Muscle layer of colon (tissue), 2 donors: ENCODE results near the gene PROSER3.
A peak's percentile ranks its signal among the peaks of the same experiment; 100 is the strongest.
"Not testable (repeated sequence)": the region's sequence is repeated elsewhere in the genome, so short reads cannot be mapped to it uniquely, and the experiment has no call there.

ENCODE experiments used
- H3K27ac ChIP-seq: one replicate; pipeline ENCODE4 v1.7.0; 2013; ENCODE audit warnings: low read depth, mild to moderate bottlenecking, low read length, moderate library complexity
- H3K27me3 ChIP-seq, 2 donors: one replicate each; pipeline ENCODE4 v1.7.0; 2013; ENCODE audit warnings: low read length in 2 of 2, mild to moderate bottlenecking in 2 of 2; ENCODE audit not compliant: insufficient read depth in 2 of 2, control insufficient read depth in 1 of 2
- H3K36me3 ChIP-seq: one replicate; pipeline ENCODE4 v1.7.0; 2013; ENCODE audit warnings: mild to moderate bottlenecking, low read length; ENCODE audit not compliant: insufficient read depth
- H3K4me1 ChIP-seq: one replicate; pipeline ENCODE4 v1.7.0; 2013; ENCODE audit warnings: mild to moderate bottlenecking, low read length; ENCODE audit not compliant: insufficient read depth
- H3K4me3 ChIP-seq, 2 donors: one replicate each; pipeline ENCODE4 v1.7.0; 2013; ENCODE audit warnings: low read length in 2 of 2, low read depth in 1 of 2, mild to moderate bottlenecking in 1 of 2, moderate library complexity in 1 of 2
- H3K9ac ChIP-seq: one replicate; pipeline ENCODE4 v1.7.0; 2013; ENCODE audit warnings: low read length
- H3K9me3 ChIP-seq: one replicate; pipeline ENCODE4 v1.7.0; 2013; ENCODE audit warnings: mild to moderate bottlenecking, low read length
- donor health status: abdominal sarcoma.
- donor health status: Adenocarcinoma of cecum.

PROSER3 gene

DNA sequence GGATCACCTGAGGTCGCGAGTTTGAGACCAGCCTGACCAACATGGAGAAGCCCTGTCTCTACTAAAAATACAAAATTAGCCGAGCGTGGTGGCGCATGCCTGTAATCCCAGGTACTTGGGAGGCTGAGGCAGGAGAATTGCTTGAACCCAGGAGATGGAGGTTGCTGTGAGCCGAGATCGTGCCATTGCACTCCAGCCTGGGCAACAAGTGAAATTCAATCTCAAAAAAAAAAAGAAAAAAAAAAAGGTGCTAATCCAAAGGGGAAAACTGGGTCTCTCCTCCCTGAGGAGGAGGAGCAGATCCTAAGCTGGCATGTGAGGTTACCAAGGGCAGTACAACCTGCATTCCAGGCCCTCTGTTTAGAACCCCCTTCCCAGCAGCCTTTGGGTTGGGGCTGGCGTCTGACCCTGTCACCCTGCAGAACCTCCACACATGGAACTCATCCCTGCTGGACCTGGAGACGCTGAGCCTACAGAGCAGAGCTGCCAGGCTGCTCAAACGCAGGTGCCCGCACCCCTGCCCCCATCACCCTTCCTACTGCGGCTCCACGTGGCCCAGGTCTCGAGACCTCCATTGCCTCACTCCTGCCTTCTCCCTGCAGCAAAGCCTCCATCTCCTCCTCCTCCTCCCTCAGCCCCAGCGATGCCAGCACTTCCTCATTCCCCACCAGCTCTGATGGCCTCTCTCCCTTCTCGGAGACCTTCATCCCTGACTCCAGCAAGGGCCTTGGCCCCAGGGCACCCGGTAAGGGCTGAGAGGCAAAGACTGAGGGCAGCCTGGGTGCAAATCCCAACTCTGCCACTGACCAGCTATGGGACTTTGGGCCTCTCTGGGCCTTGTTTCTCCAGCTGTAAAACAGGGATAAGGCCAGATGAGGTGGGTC, 6.7 kb downstream of the PROSER3 start:
- Histone ChIP-seq H3K4me1 (peaks cover 3% of the 10 kb centered on the region), H3K4me3 (no peak overlapping the region), H3K36me3 (peaks cover 12% of the 10 kb centered on the region), H3K27ac (no peak overlapping the region), H3K27me3 (no peaks in the 10 kb centered on the region), H3K9ac (no peak overlapping the region), H3K9me3 (no peaks in the 10 kb centered on the region)

DNA sequence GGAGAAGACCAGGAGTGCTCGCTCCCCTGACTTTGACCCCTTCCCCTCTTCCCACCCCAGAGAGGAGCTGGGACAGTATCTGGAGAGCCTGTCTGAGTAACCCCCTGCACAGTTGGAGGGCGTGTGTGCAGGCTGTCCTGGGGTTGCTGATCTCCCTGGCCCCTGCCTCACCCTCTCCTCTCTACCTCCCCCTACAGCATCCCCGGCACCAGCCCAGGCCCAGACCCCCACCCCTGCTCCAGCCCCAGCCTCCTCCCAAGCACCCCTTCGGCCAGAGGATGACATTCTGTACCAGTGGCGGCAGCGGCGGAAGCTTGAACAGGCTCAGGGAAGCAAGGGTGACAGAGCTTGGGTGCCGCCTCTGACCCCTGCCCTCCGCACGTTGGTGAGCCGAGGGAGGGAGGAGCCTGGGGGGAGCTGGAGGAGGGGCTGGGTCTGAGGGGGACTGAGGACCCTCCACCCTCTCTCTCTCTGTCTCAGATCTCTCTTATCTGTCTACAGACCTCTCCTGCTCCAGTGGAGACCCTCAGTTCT, 8.7 kb downstream of the PROSER3 start:
- no peak overlapping the region for H3K27ac ChIP-seq
- H3K4me1 ChIP-seq: no peaks in the 10 kb centered on the region
- no peak overlapping the region for H3K9ac ChIP-seq
- no peak overlapping the region for H3K4me3 ChIP-seq
- peaks cover 7% of the 10 kb centered on the region for H3K36me3 ChIP-seq
- H3K27me3 ChIP-seq: no peaks in the 10 kb centered on the region
- H3K9me3 ChIP-seq: no peaks in the 10 kb centered on the region

DNA sequence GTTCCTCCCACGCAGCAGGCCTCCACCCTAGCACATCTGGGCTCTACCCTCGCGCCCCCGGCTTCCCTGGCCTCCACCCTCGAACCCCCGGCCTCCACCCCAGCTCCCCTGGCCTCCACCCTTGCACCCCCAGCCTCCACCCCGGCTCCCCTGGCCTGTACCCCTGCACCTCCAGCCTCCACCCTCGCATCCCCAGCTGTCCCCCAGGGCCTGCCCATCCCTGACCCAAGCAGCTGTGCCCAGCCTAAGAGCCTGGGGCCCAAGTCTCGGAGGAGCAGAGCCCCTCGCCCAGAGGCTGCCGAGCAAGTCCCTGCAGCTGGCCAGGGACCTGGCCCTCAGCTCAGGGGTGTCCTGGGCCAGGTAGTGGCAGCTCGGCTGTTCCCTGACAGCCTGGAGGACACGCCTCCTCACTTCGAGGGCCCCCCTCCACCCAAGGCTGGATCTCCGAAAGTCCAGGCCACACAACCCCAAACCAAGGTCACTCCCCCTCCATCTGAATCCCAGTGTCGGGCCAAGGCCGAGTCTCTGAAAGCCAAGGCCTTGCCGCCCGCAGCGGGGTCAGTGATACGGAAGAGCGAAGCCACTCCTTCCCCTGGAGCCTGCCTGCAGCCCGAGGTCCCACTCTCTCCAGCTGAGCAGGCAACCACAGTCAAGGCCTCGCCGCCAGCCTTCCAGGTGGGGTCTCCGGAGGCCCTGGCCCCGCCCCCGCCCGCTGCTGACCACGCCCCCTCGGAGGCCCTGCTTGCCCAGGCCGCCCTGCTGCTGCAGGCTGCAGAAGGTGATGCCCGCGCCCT, 9.5 kb downstream of the PROSER3 start:
- Histone ChIP-seq H3K36me3 (no peaks in the 10 kb centered on the region), H3K4me3 (no peak overlapping the region), H3K9ac (no peak overlapping the region), H3K27ac (no peak overlapping the region), H3K27me3 (no peaks in the 10 kb centered on the region), H3K4me1 (no peaks in the 10 kb centered on the region), H3K9me3 (no peaks in the 10 kb centered on the region)

DNA sequence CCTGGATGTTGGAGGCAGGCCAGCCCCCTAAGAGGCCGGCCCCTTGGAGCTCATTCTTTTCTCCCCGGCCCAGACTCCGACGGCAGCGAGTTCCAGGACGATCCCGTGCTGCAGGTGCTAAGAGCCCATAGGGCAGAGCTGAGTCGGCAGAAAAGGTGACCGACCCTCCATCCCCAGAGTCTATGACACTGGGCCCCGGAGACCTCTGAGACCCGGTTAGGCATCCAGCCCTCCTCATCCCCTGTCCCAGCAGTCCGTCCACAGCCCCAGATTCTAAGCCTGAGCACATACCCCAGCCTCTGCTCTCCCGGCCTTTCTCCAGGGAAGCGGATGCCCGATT, 10.1 kb downstream of the PROSER3 start:
- Histone ChIP-seq H3K9me3 (no peaks in the 10 kb centered on the region), H3K27ac (no peak overlapping the region), H3K36me3 (no peaks in the 10 kb centered on the region), H3K4me3 (no peak overlapping the region), H3K9ac (no peak overlapping the region), H3K27me3 (no peaks in the 10 kb centered on the region), H3K4me1 (no peaks in the 10 kb centered on the region)

DNA sequence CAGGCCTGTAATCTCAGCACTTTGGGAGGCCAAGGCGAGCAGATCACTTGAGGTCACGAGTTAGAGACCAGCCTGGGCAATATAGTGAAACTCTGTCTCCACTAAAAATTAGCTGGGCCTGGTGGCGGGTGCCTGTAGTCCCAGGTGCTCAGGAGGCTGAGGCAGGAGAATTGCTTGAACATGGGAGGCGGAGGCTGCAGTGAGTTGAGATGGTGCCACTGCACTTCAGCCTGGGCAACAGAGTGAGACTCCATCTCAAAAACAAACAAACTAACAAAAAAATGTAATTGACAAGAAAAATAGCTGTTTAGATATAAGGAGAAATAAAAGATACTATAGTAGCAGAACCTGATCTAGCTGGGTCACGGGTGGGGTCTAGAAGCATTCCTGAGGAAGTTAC, 14.4 kb downstream of the PROSER3 start:
- not testable (repeated sequence) for H3K36me3 ChIP-seq, H3K27me3 ChIP-seq, H3K9me3 ChIP-seq, H3K4me3 ChIP-seq, H3K27ac ChIP-seq, H3K9ac ChIP-seq
- peaks cover 18% of the 10 kb centered on the region for H3K4me1 ChIP-seq

DNA sequence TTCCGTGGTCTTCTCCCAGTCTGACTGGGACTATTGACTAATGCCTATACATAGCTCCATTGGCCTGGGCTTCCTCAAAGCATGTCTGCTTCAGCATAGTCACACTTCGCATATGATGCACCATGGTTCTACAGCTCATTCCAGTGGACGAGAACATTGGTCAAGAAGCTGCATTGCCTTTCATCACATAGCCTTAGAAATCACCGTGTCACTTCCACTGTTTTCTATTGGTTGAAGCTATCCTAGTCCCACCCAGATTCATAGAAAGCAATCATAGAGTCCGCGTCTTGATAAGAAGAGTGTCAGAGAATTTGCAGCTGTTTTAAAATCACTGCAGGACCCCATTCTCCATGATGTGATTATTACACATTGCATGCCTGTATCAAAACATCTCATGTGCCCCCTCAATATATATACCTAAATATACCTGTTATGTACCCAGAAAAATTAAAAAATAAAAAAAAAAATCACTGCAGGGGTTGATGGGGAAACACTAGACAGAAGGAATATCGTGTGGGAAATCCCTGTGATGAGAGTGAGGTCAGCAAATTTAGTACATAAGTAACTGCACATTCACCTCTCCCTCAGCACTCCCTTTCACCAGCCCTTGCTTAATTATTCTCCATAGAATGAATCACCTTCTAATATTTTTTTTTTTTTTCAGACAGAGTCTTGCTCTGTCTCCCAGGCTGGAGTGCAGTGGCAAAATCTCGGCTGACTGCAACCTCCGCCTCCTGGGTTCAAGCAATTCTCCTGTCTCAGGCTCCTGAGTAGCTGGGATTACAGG, 15.2 kb downstream of the PROSER3 start:
- no peaks in the 10 kb centered on the region for H3K9me3 ChIP-seq
- H3K9ac ChIP-seq: no peak overlapping the region
- H3K4me3 ChIP-seq: no peak overlapping the region
- no peak overlapping the region for H3K27ac ChIP-seq
- H3K27me3 ChIP-seq: no peaks in the 10 kb centered on the region
- H3K4me1 ChIP-seq: peaks cover 18% of the 10 kb centered on the region
- no peaks in the 10 kb centered on the region for H3K36me3 ChIP-seq

GRCh38 chr19:35774274-35775045, 16.5 kb downstream of the PROSER3 start:
- Histone ChIP-seq H3K9me3 (no peaks in the 10 kb centered on the region), H3K9ac (no peak overlapping the region), H3K4me3 (peak overlapping the region; percentile 30 to 61), H3K27me3 (no peaks in the 10 kb centered on the region), H3K27ac (no peak overlapping the region), H3K36me3 (no peaks in the 10 kb centered on the region), H3K4me1 (peaks cover 18% of the 10 kb centered on the region)

GRCh38 chr19:35775046-35775297, 17.0 kb downstream of the PROSER3 start:
- Histone ChIP-seq H3K27ac (no peak overlapping the region), H3K9me3 (no peaks in the 10 kb centered on the region), H3K27me3 (no peaks in the 10 kb centered on the region), H3K9ac (no peak overlapping the region), H3K4me1 (peaks cover 18% of the 10 kb centered on the region), H3K36me3 (no peaks in the 10 kb centered on the region), H3K4me3 (peak overlapping the region; percentile 30 to 61)

DNA sequence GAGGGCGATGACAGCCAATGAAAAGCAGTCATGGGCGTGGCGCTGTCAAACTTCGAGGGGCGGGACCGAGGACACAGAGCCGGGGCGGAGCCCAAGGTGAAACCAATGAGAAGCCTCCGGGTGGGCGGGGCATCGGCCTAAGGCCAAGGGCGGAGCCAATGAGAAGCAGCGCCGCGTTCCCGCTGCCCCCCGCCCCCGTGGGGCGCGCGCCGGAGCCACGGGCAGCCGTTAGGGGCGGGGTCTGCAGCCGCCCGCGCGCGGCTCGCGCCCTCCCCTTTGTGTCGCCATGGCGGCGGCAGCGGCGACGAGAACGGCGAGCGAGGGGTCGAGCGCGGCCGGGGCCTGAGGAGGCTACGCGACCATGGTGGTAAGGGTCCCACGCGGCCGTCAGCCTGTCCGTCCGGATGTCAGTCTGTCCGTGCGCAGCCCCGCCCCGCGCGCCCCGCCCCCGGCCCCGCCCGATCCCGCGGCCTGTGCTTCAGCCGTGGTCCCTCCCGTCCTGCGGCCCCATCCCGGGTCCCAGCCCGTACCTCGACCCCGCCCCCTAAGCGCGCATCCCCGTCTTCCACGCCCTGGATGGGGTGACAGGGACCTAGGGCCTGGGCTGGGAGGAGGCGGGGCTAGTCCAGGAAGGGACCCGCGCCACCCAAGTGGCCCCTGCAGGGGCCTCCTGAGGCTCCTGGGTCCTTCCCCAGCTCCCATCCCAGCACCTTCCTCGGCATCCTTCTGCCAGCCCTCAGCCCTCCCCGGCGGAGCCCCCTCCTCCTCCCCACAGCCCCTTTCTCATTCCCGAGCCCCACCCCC, 17.5 kb downstream of the PROSER3 start, which contains the start of gene ARHGAP33:
Gene ARHGAP33 (plus strand): TSS at position 267 of the 804 bp plus-strand sequence. CDS start 95 bp downstream, at position 362.
- H3K27me3 ChIP-seq: no peaks in the 10 kb centered on the region
- H3K36me3 ChIP-seq: no peaks in the 10 kb centered on the region
- peak within 1 kb of the TSS; percentile 61 to 70 for H3K4me3 ChIP-seq
- no peaks in the 10 kb centered on the region for H3K9me3 ChIP-seq
- H3K27ac ChIP-seq: peak within 1 kb of the TSS; percentile 42
- H3K4me1 ChIP-seq: peaks cover 18% of the 10 kb centered on the region
- H3K9ac ChIP-seq: no peak within 1 kb of the TSS

DNA sequence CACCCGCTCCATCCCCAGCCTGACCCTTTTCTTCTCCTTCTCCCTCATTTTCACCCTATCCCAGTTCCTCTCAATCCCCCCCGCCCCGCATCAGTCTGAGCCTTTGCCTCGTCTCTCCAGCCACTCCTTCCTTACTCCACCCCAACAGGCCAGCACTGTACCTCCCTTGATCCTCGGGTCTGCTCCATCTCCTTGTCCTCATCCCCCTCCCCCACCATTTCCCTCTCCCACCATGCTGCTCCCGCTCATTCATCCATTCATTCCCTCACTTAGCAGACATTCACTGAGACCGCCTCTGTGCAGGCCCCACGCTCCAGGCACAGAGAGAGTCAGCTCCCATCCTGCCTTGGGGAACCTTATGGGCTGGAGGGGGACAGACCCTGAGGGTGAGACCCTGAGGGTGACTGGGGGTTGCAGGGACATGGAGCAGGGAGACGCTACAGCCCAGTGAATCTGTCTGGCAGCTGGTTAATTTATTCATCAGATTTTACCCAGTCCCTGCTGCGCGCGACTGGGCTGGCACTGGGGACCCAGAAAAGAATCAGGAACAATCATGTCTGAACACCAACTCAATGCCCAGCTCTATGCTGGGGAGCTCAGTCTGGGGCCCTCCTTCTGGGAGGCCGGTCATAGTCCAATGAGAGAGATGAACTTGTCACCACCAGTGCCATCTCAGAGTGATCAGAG, 18.3 kb downstream of the PROSER3 start:
- H3K27ac ChIP-seq: no peak overlapping the region
- peak overlapping the region; percentile 61 to 70 for H3K4me3 ChIP-seq
- H3K27me3 ChIP-seq: no peaks in the 10 kb centered on the region
- H3K9me3 ChIP-seq: no peaks in the 10 kb centered on the region
- peaks cover 18% of the 10 kb centered on the region for H3K4me1 ChIP-seq
- H3K36me3 ChIP-seq: no peaks in the 10 kb centered on the region
- H3K9ac ChIP-seq: no peak overlapping the region
